ENCODE data around the gene SERPINB2. TPM values are rescaled to one million over a fixed set of nuclear protein-coding genes. Genes with fewer than 3 reads are reported as not detected.

SERPINB2 gene
- 17.2 and 18.1 TPM in 2 replicates for total RNA-seq (2014; rRNA removed; shearing (Covaris generic))

DNA sequence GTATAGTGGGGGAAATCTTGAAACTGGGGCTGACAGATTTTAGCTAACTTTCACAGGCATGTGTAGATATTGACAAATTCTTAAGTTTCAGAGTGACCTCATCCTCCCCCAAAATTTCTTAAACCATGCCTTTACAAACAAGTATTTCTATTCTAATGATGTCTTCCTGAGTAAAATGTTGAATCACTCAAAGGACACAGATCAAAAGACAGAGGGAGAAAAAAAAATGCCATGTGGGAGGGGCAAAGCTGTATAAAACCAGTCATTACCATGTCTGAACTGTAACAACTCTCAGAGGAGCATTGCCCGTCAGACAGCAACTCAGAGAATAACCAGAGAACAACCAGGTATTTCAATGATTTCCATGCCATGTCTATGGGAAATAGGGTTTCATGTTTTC is at the start of gene SERPINB2:
TSS of gene SERPINB2 (plus strand) at position 282 of the 400 bp plus-strand sequence. CDS start 3,740 bp downstream, outside the sequence.
- DNase-seq (ENCODE audit: low read depth), result peak; percentile 46

DNA sequence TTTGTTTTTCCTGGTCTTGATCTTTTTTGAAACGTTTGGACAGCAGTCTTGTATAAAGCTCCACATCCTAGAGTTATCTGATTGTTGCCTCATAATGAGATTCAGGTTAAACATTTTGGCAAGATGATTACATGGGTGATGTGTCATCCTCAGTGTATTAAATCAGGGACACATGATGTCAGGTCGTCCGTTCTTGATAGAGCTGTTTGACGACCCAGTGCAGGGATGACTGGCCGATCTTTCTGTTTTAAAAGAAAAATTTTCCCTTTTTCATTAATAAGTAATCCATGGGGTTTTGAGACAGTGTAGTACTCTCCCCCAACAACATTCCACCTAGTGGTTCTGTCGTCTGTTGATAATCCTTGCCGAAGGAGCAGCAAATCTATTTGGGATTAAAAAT is 44.5 kb upstream of the SERPINB2 start:
- DNase-seq (ENCODE audit: low read depth), result no peak

DNA sequence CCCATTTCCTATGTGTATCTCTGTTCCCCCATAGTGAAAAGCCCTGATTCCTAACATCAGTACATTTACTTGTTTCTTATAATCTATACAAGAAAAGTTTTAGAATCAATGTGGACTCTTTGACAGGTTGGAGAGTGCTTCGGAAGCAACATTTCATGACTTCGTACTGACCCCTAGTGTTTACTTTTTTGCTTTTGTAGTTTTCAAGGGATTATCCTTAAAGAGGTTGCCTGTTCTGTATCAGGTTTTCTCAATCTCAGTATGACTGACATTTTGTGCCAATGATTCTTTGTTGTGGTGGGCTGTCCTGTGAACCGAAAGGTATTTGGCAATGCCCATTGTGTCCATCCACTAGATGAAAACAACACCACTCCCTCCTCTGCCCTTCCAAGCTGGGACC is 43.3 kb upstream of the SERPINB2 start:
- peak; percentile 4 for DNase-seq (ENCODE audit: low read depth)

- peak; percentile 37 for DNase-seq (ENCODE audit: low read depth)
These were observed 39.3 kb upstream of the SERPINB2 start for GRCh38 chr18:63848159-63848558.

DNA sequence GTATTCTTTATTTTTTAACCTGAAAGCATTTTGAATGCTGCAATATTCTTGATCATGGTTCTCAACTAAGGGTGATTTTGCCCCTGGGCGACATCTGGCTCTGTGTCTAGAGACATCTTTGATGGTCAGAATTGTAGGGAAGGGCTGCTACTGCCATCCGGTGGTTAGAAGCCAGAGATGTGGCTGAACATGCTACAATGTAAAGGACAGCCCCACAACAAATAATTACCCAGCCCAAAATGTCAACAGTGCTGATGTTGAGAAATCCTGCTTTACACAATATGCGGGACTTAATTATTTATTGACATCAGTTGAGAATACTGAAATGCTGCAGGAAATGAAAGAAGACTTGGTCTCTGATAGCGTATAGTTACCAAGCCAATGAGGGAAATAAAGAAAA is 37.5 kb upstream of the SERPINB2 start:
- DNase-seq (ENCODE audit: low read depth), result peak; percentile 14

DNA sequence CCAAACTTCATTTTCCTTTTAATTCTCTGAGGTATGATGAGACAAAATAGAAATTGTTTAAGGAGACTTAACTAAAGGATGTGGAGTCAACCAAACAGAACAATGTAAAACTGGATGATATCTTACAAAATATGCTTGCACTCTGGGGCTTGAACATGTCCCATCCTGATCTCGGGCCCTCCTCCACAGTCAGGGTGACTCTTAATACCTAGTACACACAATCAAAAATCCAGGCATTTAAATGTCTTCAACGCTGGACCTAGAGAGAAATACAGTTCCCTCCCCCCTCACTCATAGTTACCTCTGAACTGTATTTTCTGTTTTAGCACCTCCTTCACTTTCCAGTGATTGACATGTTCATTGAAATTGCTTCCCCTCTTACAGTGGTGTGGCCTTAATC is 36.9 kb upstream of the SERPINB2 start:
- no peak for DNase-seq (ENCODE audit: low read depth)

DNA sequence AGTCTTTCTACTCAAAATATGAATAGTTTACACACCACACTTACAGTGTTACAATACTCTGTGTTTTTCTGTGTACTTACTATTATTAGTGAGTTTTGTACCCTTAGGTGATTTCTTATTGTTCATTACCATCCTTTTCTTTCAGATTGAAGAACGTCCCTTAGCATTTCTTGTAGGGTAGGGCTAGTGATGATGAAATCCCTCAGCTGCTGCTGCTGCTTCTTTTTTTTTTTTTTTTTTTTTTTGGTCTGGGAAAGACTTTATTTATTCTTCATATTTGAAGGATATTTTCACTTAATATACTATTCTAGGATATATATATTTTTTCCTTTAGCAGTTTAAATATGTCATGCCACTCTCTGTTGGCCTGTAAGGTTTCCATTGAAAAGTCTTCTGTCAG is 29.0 kb upstream of the SERPINB2 start:
- no peak for DNase-seq (ENCODE audit: low read depth)

DNA sequence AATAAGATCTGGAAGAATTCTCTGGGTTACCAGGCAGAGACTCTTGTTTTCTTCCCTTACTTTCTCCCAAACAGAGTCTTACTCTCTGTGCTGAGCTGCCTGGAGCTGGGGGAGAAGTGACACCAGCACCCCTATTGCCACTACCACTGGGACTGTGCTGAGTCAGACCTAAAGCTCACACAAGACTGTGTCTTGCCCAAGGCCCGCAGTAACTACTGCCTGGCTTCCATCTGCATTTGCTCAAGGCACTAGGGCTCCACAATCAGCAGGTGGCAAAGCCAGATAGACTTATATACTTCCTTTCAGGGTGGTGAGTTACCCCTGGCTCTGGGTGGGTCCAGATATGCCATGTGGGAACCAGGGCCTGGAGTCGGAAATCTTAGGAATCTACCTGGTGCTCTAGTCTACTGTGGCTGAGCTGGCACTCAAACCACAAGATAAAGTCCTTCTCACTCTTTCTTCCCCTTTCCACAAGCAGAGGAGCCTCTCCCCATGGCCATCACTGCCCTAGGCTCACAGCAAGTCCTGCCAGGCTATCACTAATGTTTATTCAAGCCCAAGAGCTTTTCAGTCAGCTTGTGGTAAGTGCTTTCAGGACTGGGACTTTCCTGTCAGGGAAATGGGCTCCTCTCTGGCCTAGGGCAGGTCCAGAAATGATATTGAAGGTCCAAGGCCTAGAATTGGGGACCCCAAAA is 27.6 kb upstream of the SERPINB2 start:
- DNase-seq (ENCODE audit: low read depth), result no peak

- no peak for DNase-seq (ENCODE audit: low read depth)
These were observed 27.0 kb upstream of the SERPINB2 start for GRCh38 chr18:63860531-63860930.

DNA sequence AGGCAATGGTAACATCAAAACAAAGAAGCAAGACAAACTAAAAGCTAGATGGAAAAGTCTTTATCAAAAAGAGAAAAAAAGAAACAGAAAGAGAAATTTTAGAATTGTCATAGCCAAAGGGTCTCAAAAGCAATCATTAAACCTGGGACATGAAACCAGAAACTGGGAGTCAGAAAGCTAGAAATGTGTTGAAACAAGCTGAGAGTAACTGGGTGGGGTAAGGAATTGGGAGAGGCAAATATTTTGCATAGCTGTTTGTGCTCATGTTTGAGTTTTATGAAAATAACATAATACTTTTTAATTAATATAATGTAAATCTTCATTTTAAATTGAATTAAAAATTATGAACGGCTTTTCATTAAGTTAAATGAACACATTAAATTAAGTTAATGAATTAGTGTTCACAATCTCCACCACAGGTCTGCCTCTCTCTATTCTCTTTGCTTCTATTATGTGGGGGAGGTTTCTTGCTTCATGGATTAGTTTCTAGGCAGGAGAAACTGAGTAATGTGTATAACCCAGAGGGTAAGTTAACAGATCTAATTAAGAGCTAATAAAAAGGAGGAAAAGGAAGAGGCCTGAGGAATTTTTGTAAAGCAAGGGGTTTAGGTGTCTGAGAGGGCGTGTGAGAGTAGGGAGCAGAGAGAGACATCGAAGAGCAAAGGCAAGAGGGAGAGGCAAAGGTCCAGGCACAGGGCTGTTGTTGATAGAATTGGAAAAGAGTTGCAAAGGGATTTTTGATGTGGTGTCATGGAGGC is 20.0 kb upstream of the SERPINB2 start:
- no peak for DNase-seq (ENCODE audit: low read depth)

DNA sequence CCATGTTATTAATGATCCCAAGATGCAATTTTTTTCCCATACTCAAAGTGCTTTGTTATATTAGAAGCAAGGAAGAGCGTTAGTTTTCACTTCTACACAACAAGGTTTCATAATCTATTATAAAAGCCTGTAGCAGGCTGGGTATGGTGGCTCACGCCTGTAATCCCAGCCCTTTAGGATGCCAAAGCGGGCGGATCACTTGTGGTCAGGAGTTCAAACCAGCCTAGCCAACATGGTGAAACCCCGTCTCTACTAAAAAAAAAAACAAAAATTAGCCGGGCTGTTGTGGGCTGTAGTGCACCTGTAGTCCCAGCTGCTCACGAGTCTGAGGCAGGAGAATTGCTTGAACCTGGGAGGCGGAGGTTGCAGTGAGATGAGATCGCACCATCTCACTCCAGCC is 19.0 kb upstream of the SERPINB2 start:
- DNase-seq (ENCODE audit: low read depth), result no peak

GRCh38 chr18:63869374-63869773 is 18.1 kb upstream of the SERPINB2 start:
- DNase-seq (ENCODE audit: low read depth), result peak; percentile 68

DNA sequence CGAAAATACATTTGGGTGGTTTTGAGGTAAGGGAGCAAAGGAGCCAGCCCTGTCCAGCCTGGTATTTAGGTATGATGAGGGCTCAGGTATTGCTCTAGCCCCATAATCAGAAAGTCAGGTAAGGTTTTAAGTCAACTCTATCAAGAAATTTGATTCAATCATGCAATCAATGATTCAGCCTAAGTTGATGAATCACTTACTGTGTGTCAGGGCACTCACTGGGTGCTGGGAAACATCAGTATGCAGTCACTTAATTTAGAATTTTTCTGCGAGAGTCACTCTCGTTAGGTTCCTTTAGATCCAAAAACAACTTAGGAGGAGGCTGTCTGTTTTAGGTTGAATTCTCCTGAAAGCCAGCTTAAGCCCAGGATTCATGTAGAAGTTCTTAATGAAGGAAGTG is 17.7 kb upstream of the SERPINB2 start:
- DNase-seq (ENCODE audit: low read depth), result no peak

- DNase-seq (ENCODE audit: low read depth), result no peak
These were observed 15.7 kb upstream of the SERPINB2 start for GRCh38 chr18:63871836-63872235.

- DNase-seq (ENCODE audit: low read depth), result no peak
These were observed 14.9 kb upstream of the SERPINB2 start for GRCh38 chr18:63872586-63872985.

- DNase-seq (ENCODE audit: low read depth), result no peak
These were observed 9.2 kb upstream of the SERPINB2 start for GRCh38 chr18:63878343-63878742.

DNA sequence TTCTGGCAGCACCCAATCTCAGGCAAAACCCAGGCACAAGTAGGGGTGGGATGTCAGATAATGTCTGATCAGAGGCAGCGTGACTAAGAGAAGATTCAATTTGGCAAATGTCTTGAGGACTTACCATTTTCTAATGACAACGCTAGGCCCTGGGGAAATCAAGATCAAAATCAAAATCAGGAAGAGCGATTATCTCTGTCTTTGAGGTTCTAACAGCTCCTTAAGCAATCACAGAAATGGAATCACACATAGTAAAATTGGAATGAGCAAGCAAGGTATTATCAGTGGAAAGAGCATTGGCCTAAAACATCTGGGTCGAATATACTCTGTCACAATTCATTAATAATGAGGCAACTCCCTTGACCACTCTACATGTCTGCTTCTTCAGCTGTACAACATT is 8.6 kb upstream of the SERPINB2 start:
- DNase-seq (ENCODE audit: low read depth), result no peak

- no peak for DNase-seq (ENCODE audit: low read depth)
These were observed 7.8 kb upstream of the SERPINB2 start for GRCh38 chr18:63879709-63880108.

DNA sequence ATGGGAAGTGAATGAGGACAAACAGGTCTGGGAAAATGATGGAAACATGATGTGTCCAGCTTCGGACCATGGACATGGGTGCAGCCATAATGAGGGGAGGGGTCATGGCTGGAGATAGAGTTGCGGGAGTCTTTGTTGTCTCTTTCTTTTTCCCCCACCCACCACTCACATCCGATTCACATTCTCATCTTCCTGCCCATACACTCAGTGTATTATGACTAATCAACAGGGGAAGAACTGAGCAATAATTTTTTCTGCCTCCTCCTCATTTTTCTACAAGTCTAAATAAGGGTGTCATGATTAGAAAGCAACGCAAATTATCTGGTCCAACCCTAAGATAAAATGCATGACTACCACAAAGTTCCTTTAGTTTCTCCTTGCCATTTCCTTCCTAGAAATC is 5.7 kb upstream of the SERPINB2 start:
- peak; percentile 46 for DNase-seq (ENCODE audit: low read depth)

- peak; percentile 90 for DNase-seq (ENCODE audit: low read depth)
These were observed 5.0 kb upstream of the SERPINB2 start for GRCh38 chr18:63882333-63883141.

DNA sequence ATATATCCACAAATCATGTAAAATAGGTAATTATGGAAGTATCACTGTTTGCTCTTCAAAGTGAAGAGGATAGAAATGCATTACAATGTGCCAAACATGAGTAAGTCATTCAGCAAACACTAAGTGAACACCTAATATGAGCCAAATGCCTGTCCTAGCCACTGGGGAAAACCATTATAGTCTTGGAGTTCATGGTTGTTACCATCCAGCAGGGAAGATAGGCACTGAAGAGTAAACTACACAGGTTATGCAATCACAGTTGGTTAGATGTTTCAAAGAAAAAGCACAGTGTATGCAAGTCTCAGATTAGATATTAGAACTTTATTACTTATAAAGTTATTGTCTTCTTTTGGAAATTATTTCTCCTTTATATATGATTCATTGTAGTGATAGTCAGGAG is 3.9 kb upstream of the SERPINB2 start:
- DNase-seq (ENCODE audit: low read depth), result no peak

DNA sequence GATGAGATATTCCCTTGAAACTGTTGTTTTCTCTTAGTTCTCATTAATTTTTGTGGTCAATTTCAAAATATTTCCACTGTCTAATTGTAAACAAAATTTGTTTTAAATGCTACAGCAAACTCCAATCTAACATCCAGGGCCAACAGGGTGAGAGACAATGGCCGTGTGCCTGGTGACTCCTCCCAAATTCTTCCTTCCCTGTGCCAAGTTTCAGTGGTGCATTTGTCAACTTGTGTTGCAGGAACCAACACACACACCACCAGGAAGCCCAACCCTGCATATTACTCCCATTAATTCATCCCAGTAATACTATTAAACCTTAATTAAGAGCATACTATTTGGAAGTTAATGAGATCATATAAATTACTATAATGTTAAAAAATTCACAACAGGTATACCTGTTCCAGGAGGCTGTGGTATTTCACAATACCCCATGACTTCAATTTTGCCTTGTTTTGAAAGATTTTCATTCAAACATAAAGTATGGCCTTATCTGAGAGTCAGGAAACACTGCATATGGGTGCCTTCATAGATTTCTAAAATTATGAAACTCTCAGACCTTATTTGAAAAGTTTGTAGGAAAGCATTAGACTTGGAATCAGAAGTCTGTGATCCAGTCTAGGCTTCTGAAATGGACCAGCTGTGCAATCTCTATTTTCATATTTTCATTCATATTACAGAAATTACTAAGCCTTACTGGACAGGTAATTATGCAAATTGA is 1.1 kb downstream of the SERPINB2 start:
- DNase-seq (ENCODE audit: low read depth), result no peak

All from Daoy (cell line).